Esophagus squamous epithelium (tissue), 5 donors: ENCODE results near the gene ZNF582. TPM values are rescaled to one million over a fixed set of nuclear protein-coding genes. Genes with fewer than 3 reads are reported as not detected.

Experiments used
- DNase-seq: peaks from one replicate; lab custom pipeline; 2025; lab: John Stamatoyannopoulos, UW
- H3K27ac ChIP-seq, 4 donors: fragments of 200-600 bp; sonication (generic); one replicate each; pipeline ENCODE4 v1.5.1; 2016 to 2019; ENCODE audit warnings: mild to moderate bottlenecking in 1 of 4
- H3K27me3 ChIP-seq, 4 donors: fragments of 200-600 bp; sonication (generic); 1 replicate in 3 of 4; 2 replicates in 1 of 4; pipeline versions ENCODE4 v1.5.1 to v1.6.0; 2017 to 2021; ENCODE audit warnings: antibody characterized with exemption in 1 of 4
- H3K36me3 ChIP-seq, 3 donors: fragments of 200-600 bp; sonication (generic); one replicate each; pipeline ENCODE4 v1.5.1; 2016 to 2019
- H3K4me1 ChIP-seq, 3 donors: fragments of 200-600 bp; sonication (generic); one replicate each; pipeline ENCODE4 v1.5.1; 2017 to 2019
- H3K4me3 ChIP-seq, 4 donors: fragments of 200-600 bp; sonication (generic); 1 replicate in 3 of 4; 2 replicates in 1 of 4; pipeline ENCODE4 v1.5.1; 2016 to 2019; ENCODE audit warnings: mild to moderate bottlenecking in 2 of 4, moderate library complexity in 1 of 4
- H3K9me3 ChIP-seq, 3 donors: fragments of 200-600 bp; sonication (generic); one replicate each; pipeline ENCODE4 v1.5.1; 2016 to 2019
- POLR2A ChIP-seq, 4 donors: fragments of 450-650 bp; IDR thresholded peaks; one replicate each; pipeline ENCODE4 v1.6.1; 2017; ENCODE audit warnings: antibody characterized with exemption in 4 of 4, mild to moderate bottlenecking in 4 of 4, moderate library complexity in 3 of 4
- WGBS, 2 donors: methylation state at CpG; one replicate each; pipeline ENCODE4 v1.1.5; 2018; 5-methylcytosine and 5-hydroxymethylcytosine counted together
- intact Hi-C: fragments of 100-400 bp; cut with DNase I; formaldehyde crosslinking; loops from one replicate; pipeline ENCODE4 v1.15.0; 2022
- total RNA-seq, 4 donors: library from RNA; depleted of rRNA; stranded (reverse); fragments of >200 nt; gene quantifications; one replicate each; pipeline ENCODE4 v1.1.0, GENCODE V29; 2016
- TF ChIP-seq, protein P1 (sequence below), 6 experiments: fragments of 450-650 bp in 4 of 6; fragments of 200-600 bp in 2 of 6; sonication (generic) in 2 of 6; IDR thresholded peaks; one replicate each; pipeline ENCODE4 v1.5.1; 2016 to 2019; ENCODE audit warnings: antibody characterized with exemption in 6 of 6, mild to moderate bottlenecking in 4 of 6, moderate library complexity in 4 of 6
- donor health status: DM: yes; HTN: yes; CAD: no.

Gene ZNF582
- total RNA-seq, 4 donors from 2014 or later: 0.44 to 2.3 (median 0.86) TPM

DNA sequence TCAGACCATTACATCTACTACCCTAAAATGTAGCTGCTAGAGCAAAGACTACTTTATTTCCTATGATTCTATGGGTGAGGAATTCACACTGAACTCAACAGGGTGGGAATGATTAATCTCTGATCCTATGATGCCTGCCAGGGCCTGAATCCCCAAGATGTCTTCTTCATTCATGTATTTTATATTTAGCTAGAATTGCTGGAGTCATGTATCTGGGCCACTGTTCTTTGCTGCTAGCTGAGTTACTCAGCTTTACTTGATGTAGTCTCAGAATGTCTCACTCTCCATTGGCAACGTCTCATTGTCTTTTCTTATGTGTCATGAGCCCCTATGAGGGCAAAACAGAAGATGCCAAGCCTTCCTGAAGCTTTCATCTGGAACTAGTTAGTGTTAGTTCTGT is 21.1 kb downstream of the ZNF582 start:
- no peak overlapping the region for H3K27ac ChIP-seq
- no peaks in the 10 kb centered on the region for H3K27me3 ChIP-seq
- H3K9me3 ChIP-seq: peaks cover 0 to 54% (median 33%) of the 10 kb centered on the region in 3 donors
- H3K4me1 ChIP-seq: peaks cover 8 to 19% (median 12%) of the 10 kb centered on the region in 3 donors
- WGBS, 2 donors: 45 to 62% methylated on average over 1 of the region's 1 CpG
- TF ChIP-seq POLR2A (IDR thresholded peaks at IDR 0.05): no peak
- TF ChIP-seq, protein P1, sequence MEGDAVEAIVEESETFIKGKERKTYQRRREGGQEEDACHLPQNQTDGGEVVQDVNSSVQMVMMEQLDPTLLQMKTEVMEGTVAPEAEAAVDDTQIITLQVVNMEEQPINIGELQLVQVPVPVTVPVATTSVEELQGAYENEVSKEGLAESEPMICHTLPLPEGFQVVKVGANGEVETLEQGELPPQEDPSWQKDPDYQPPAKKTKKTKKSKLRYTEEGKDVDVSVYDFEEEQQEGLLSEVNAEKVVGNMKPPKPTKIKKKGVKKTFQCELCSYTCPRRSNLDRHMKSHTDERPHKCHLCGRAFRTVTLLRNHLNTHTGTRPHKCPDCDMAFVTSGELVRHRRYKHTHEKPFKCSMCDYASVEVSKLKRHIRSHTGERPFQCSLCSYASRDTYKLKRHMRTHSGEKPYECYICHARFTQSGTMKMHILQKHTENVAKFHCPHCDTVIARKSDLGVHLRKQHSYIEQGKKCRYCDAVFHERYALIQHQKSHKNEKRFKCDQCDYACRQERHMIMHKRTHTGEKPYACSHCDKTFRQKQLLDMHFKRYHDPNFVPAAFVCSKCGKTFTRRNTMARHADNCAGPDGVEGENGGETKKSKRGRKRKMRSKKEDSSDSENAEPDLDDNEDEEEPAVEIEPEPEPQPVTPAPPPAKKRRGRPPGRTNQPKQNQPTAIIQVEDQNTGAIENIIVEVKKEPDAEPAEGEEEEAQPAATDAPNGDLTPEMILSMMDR (IDR thresholded peaks at IDR 0.05): no peak
- intact Hi-C loops: no loop called here
- DNase-seq: no peak
- H3K36me3 ChIP-seq: peaks cover 3 to 75% (median 11%) of the 10 kb centered on the region in 3 donors
- no peak overlapping the region for H3K4me3 ChIP-seq

DNA sequence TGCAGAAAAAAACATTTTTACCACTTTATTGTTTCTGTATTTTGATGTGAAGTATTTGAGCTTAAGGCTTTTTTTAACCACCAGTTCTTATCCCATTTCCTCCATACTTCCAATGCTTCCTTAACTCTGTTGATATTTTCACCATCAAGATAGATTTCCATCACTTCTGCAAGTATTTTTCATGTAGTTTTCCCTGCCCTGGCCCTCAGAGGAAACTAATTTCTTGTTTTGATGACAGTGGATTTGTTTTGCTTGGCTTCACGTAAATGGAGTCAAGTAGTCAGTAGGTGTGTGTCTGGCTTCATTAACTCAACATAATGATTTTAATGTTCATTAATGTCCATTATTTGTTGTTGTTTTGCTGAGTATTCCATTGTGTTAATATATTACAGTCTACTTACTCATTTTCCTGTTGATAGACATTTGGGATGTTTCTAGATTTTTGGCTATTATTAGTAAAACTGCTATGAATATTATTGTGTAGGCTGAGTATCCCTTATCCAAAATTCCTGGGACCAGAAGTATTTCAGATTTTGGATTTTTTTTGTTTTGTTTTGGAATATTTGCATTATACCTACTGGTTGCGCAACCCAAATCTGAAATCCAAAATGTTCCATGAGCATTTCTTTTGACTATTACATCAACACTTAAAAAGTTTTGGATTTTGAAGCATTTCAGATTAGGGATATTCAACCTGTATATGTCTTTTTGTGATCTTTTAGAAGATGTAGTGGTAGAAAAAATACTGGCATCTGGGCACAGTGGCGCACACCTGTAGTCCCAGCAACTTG is 23.3 kb downstream of the ZNF582 start:
- Histone ChIP-seq H3K27ac (no peak overlapping the region), H3K9me3 (peaks cover 0 to 32% (median 16%) of the 10 kb centered on the region in 3 donors), H3K27me3 (no peaks in the 10 kb centered on the region), H3K36me3 (peaks cover 0 to 53% (median 6%) of the 10 kb centered on the region in 3 donors), H3K4me1 (peaks cover 8 to 19% (median 12%) of the 10 kb centered on the region in 3 donors), H3K4me3 (no peak overlapping the region)
- WGBS, 2 donors: 94 to 98% methylated on average over 3 of the region's 3 CpGs
- intact Hi-C loops: no loop called here
- TF ChIP-seq, protein P1 (IDR thresholded peaks at IDR 0.05): no peak
- no peak for TF ChIP-seq POLR2A (IDR thresholded peaks at IDR 0.05)
- DNase-seq: no peak

DNA sequence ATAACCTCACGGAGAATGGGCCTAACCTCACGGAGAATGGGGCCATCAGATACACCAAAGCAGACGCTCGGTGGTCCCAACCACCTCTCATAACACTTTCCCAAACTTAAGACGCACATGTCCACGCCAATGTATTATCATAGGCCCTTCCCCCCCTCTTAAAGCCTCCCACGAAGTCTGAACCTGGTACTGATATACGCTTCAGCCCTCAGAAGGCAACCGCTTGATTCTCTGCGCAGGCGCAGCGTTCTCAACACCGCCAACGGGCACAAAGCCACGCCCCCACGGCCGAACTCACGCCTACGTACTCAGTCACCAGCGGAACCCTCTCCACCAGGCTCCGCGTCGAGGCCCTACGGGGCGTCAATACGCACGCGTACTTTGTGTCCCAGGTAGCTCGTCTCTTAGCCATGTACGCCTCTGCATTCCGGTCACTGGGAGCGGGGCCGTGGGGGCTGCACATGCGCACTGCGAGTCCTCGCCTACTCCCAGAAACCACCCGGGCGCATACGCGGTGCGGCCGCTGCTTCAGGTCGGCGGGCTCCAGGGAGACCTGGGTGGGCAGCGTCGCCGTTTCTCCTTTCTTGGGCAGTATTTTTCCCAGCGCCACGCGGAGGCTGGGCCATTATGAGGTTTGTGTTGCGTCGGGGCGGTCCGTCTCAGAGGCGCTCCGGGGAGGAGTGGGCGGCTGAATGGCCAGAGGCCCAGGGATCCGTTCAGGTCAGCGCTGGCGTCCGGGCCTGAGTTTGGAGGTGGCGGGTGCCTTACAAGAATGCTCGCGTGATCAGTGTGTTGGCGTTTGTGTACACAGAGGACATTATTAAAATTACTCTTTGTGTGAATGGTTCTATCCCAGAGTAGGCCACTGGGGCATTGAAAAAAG is 25.3 kb downstream of the ZNF582 start:
- H3K27me3 ChIP-seq: no peaks in the 10 kb centered on the region
- H3K4me1 ChIP-seq: peaks cover 8 to 19% (median 12%) of the 10 kb centered on the region in 3 donors
- H3K9me3 ChIP-seq: peaks cover 0 to 27% (median 9%) of the 10 kb centered on the region in 3 donors
- peak overlapping the region; percentile 47 to 82 (median 70) for H3K4me3 ChIP-seq
- peak overlapping the region; percentile 56 to 90 (median 87) for H3K27ac ChIP-seq
- peak; percentile 40 for DNase-seq
- 27 to 31% methylated on average over 12 to 18 of the region's 65 CpGs for WGBS, 2 donors
- H3K36me3 ChIP-seq: peaks cover 0 to 33% (median 0%) of the 10 kb centered on the region in 3 donors
- intact Hi-C loops: no loop called here
- TF ChIP-seq, protein P1 (IDR thresholded peaks at IDR 0.05): peak in 2 of 6 experiments; percentile 9 to 26
- TF ChIP-seq POLR2A (IDR thresholded peaks at IDR 0.05): peak in 2 of 4 donors; percentile 27 to 46

DNA sequence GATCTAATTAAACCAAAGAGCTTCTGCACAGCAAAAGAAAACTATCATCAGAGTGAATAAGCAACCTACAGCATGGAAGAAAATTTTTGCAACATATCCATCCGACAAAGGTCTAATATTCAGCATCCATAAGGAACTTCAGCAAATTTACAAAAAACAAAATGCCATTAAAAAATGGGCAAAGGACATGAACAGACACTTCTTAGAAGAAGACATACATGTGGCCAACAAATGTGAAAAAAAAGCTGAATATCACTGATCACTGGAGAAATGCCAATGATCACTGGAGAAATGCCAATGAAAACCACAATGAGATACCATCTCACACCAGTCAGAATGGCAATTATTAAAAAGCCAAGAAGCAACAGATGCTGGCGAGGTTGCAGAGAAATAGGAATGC is 32.5 kb downstream of the ZNF582 start:
- Histone ChIP-seq H3K4me1 (no peaks in the 10 kb centered on the region), H3K4me3 (no peak overlapping the region), H3K9me3 (peaks cover 0 to 40% (median 21%) of the 10 kb centered on the region in 3 donors), H3K27me3 (no peaks in the 10 kb centered on the region), H3K27ac (no peak overlapping the region), H3K36me3 (peaks cover 0 to 6% (median 0%) of the 10 kb centered on the region in 3 donors)
- 83 to 90% methylated on average over 2 of the region's 2 CpGs for WGBS, 2 donors
- intact Hi-C loops: no loop called here
- no peak for DNase-seq
- TF ChIP-seq, protein P1 (IDR thresholded peaks at IDR 0.05): no peak
- no peak for TF ChIP-seq POLR2A (IDR thresholded peaks at IDR 0.05)
